PC-9 (cell line): ENCODE measurements around the gene FAM168A. TPM values are rescaled to one million over a fixed set of nuclear protein-coding genes. Genes with fewer than 3 reads are reported as not detected.

Experiments used
- BruUV-seq: library from RNA; stranded (reverse); fragments of 400-500 nt; replicated peaks from 2 replicates; lab custom pipeline; 2021; lab: Mats Ljungman, UMichigan
- CTCF ChIA-PET: fragments of 300-600 bp; sonication (Branson Sonifier 250); formaldehyde crosslinking; loops from one replicate; lab custom pipeline; 2022; ENCODE audit warnings: antibody characterized with exemption; lab: Charles Lee
- POLR2A ChIA-PET: fragments of 300-600 bp; sonication (Branson Sonifier 250); formaldehyde crosslinking; loops from one replicate; lab custom pipeline; 2022; ENCODE audit warnings: antibody characterized with exemption; ENCODE audit not compliant: unreplicated experiment; lab: Charles Lee
- DNase-seq, 2 experiments: peaks; one replicate each; pipeline versions ENCODE4 v3.0.0 to v3.0.0-alpha.2; 2015 to 2022; ENCODE audit warnings: mixed read lengths in 1 of 2
- H2AFZ ChIP-seq: fragments of 200-600 bp; sonication (generic); 2 replicates; pipeline ENCODE4 v1.8.1; 2017; ENCODE audit warnings: antibody characterized with exemption
- H3F3A ChIP-seq: fragments of 200-600 bp; sonication (generic); 2 replicates; pipeline ENCODE4 v1.8.1; 2017; ENCODE audit warnings: antibody characterized with exemption, mild to moderate bottlenecking, low read depth; ENCODE audit not compliant: insufficient read depth
- H3K27ac ChIP-seq: fragments of 200-600 bp; sonication (generic); 2 replicates; pipeline ENCODE4 v1.6.1; 2016; ENCODE audit warnings: mixed run types
- H3K27me3 ChIP-seq: fragments of 200-600 bp; sonication (generic); 2 replicates; pipeline ENCODE4 v1.6.1; 2016; ENCODE audit warnings: low read depth, mixed run types; ENCODE audit not compliant: insufficient read depth
- H3K36me3 ChIP-seq: fragments of 200-600 bp; sonication (generic); 2 replicates; pipeline ENCODE4 v1.6.1; 2016; ENCODE audit warnings: low read depth, mixed run types
- H3K4me1 ChIP-seq: fragments of 200-600 bp; sonication (generic); replicated peaks from 2 replicates; pipeline ENCODE4 v1.6.1; 2016; ENCODE audit warnings: mixed run types; ENCODE audit not compliant: insufficient read depth
- H3K4me2 ChIP-seq: fragments of 200-600 bp; sonication (generic); 2 replicates; pipeline ENCODE4 v1.6.1; 2017; ENCODE audit warnings: mixed run types
- H3K4me3 ChIP-seq: fragments of 200-600 bp; sonication (generic); 2 replicates; pipeline ENCODE4 v1.6.1; 2016; ENCODE audit warnings: mixed run types
- H3K79me2 ChIP-seq: fragments of 200-600 bp; sonication (generic); 2 replicates; pipeline ENCODE4 v1.6.1; 2017; ENCODE audit warnings: low read depth, mixed run types
- H3K9me2 ChIP-seq: fragments of 200-600 bp; sonication (generic); 2 replicates; pipeline ENCODE4 v1.8.1; 2017; ENCODE audit warnings: mild to moderate bottlenecking; ENCODE audit not compliant: insufficient read depth
- H3K9me3 ChIP-seq: fragments of 200-600 bp; sonication (generic); 2 replicates; pipeline ENCODE4 v1.8.1; 2016; ENCODE audit warnings: low read depth; ENCODE audit not compliant: insufficient read depth
- H4K20me1 ChIP-seq: fragments of 200-600 bp; sonication (generic); 2 replicates; pipeline ENCODE4 v1.8.1; 2017; ENCODE audit not compliant: insufficient read depth
- EZH2 ChIP-seq: fragments of 200-600 bp; sonication (generic); IDR thresholded peaks from 2 replicates; pipeline ENCODE4 v1.8.0; 2017; ENCODE audit warnings: antibody characterized with exemption, low read depth
- intact Hi-C: fragments of 100-400 bp; cut with micrococcal nuclease; formaldehyde crosslinking; loops from one replicate; pipeline ENCODE4 v1.10.0; 2022; ENCODE audit not compliant: unreplicated experiment
- total RNA-seq: library from RNA; stranded (reverse); gene quantifications from 2 replicates; pipeline ENCODE4 v1.2.3, GENCODE V29; 2021
- TF ChIP-seq, protein P1 (sequence below): fragments of 200-600 bp; sonication (generic); conservative IDR thresholded peaks from 2 replicates; pipeline ENCODE4 v1.6.1; 2017; ENCODE audit warnings: mixed run types, antibody characterized with exemption, mild to moderate bottlenecking, moderate library complexity

The FAM168A gene
- total RNA-seq, 1 experiment from 2014 or later, result 51.2 TPM

DNA sequence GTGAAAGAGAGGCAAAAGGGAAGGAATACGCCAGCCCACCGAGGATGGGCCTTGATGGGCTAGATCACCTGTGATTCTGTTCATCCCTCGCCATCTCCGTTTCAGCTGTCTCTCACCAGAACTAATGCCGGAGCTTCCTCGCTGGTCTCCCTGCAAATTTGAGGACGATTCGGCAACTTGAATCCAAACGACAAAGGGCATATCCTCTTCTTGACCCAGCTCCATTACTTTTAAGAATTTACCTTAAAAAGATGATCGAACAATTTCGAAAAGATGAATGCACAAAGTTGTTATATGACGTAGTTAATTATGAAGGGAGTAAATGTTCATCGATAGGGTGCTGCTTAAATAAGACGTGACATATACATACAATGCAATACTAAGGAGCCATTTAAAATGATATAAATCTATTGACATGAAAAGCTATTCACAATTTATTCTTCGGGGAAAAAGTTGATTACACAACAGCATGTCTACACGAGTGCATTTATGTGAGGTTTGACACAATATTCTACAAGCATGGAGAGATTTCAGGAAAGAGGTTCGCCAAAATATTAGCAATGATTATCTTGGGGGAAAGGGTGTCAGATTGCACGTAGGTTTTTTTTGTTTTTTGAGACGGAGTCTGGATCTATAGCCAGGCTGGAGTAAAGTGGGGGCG, 937 bp upstream of the FAM168A start:
- Histone ChIP-seq H3K9me2 (no peaks in the 10 kb centered on the region), H3K36me3 (no peaks in the 10 kb centered on the region), H3K4me3 (peak overlapping the region; percentile 86), H3K27me3 (no peaks in the 10 kb centered on the region), H3F3A (0 out of 2 replicates have a peak, but pooled peaks cover 4% of the 10 kb centered on the region), H3K9me3 (no peaks in the 10 kb centered on the region), H3K27ac (peak overlapping the region; percentile 22; the same call in 1 of the 2 replicates), H3K79me2 (peaks cover 19% of the 10 kb centered on the region), H2AFZ (peak overlapping the region; percentile 97), H4K20me1 (no peaks in the 10 kb centered on the region), H3K4me1 (peaks cover 16% of the 10 kb centered on the region), H3K4me2 (peak overlapping the region; percentile 90)
- TF ChIP-seq EZH2, result no peak
- TF ChIP-seq, protein P1, sequence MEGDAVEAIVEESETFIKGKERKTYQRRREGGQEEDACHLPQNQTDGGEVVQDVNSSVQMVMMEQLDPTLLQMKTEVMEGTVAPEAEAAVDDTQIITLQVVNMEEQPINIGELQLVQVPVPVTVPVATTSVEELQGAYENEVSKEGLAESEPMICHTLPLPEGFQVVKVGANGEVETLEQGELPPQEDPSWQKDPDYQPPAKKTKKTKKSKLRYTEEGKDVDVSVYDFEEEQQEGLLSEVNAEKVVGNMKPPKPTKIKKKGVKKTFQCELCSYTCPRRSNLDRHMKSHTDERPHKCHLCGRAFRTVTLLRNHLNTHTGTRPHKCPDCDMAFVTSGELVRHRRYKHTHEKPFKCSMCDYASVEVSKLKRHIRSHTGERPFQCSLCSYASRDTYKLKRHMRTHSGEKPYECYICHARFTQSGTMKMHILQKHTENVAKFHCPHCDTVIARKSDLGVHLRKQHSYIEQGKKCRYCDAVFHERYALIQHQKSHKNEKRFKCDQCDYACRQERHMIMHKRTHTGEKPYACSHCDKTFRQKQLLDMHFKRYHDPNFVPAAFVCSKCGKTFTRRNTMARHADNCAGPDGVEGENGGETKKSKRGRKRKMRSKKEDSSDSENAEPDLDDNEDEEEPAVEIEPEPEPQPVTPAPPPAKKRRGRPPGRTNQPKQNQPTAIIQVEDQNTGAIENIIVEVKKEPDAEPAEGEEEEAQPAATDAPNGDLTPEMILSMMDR, result no peak
- intact Hi-C loops, result loop anchor here (1.0 to 5.0 kb wide), 3 partner anchors 105 to 292 kb away; partner anchors contain the start of gene ARHGEF17
- BruUV-seq, result TSS peak; percentile 97
- ChIA-PET POLR2A (no interaction called here), CTCF (interaction anchor here (0.5 to 1.2 kb wide), 2 partner anchors 25 to 27 kb away, joined by 4 to 7 read pairs; no protein-coding TSS in a partner anchor)
- no peak for DNase-seq

DNA sequence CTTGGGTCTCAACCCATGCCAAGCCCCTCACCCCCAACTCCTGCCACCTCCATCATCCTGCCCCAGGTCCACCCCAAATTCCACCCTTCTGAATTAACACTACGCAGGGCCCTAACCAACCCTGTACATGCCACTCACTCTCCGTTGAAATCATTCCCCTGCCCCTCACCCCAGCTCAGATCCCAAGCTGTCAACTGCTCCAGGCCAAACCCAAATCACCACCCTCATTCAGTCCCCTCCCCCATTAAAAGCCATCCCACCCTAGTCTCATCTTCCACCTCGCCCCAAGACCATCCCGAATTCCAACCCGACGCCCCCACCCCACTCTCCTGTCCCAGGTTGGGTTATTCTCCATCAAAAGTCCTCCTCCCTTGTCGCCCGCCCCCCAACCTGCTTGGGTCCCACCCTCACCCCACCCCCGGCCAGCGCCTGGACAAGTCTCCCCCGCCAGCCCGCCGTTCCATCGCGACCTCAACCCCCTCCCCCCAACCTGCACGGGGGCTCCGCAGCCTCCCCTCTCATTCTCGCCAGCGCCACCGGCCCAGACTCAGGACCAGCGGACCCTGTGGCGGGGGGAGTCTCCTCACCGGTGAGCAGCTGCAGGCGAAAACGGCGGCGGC, 466 bp downstream of the FAM168A start:
- Histone ChIP-seq H3K9me3 (no peaks in the 10 kb centered on the region), H3K9me2 (no peaks in the 10 kb centered on the region), H2AFZ (peak overlapping the region; percentile 97), H3F3A (0 out of 2 replicates have a peak, but pooled peaks cover 4% of the 10 kb centered on the region), H3K27me3 (no peaks in the 10 kb centered on the region), H3K36me3 (no peaks in the 10 kb centered on the region), H3K27ac (no peak overlapping the region), H3K4me1 (peaks cover 16% of the 10 kb centered on the region), H3K4me3 (peak overlapping the region; percentile 86), H3K4me2 (peak overlapping the region; percentile 90), H3K79me2 (peaks cover 21% of the 10 kb centered on the region), H4K20me1 (no peaks in the 10 kb centered on the region)
- ChIA-PET CTCF (interaction anchor here (0.6 kb wide), 1 partner anchor 28 kb away, joined by 3 read pairs; no protein-coding TSS in a partner anchor), POLR2A (interaction anchor here (0.6 kb wide), 1 partner anchor 574 kb away, joined by 3 read pairs; the partner anchor contains the start of genes C2CD3 and PPME1)
- intact Hi-C loops, result loop anchor here (5.0 kb wide), 1 partner anchor 290 kb away; the partner anchor contains the start of gene ARHGEF17
- DNase-seq, result peak in 1 of 2 experiments; percentile 26
- no TSS peak for BruUV-seq
- TF ChIP-seq, protein P1, result no peak
- TF ChIP-seq EZH2, result no peak

DNA sequence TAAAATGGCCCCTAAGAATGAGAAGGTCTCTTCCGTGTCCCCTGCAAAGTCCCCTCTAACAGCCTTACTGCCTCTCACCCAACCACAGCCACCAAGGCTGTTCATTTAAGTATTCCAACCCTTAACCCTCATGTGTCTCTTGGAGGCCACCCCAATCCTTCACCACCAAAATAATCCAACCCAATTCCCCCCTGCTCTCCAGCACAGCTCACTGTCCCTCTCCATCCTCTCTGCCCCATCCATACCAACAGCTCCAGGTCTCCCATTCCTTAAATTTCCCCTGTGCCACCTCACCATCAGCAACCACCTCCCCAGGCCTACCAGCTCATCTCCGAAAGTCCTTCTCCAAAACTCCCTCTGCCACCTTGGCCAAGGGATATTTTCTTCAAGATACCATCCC, 1.4 kb downstream of the FAM168A start:
- Histone ChIP-seq H3K4me3 (peak overlapping the region; percentile 86; the same call in 1 of the 2 replicates), H3K36me3 (no peaks in the 10 kb centered on the region), H3K79me2 (peaks cover 22% of the 10 kb centered on the region), H3K4me1 (peaks cover 16% of the 10 kb centered on the region), H3K4me2 (peak overlapping the region; percentile 90), H2AFZ (no peak overlapping the region), H4K20me1 (no peaks in the 10 kb centered on the region), H3F3A (0 out of 2 replicates have a peak, but pooled peaks cover 4% of the 10 kb centered on the region), H3K27ac (no peak overlapping the region), H3K9me2 (no peaks in the 10 kb centered on the region), H3K9me3 (no peaks in the 10 kb centered on the region), H3K27me3 (no peaks in the 10 kb centered on the region)
- ChIA-PET CTCF (no interaction called here), POLR2A (no interaction called here)
- DNase-seq, result peak in 1 of 2 experiments; percentile 13
- intact Hi-C loops, result loop anchor here (5.0 kb wide), 1 partner anchor 289 kb away; the partner anchor contains the start of gene ARHGEF17
- BruUV-seq, result no TSS peak
- TF ChIP-seq, protein P1, result no peak
- no peak for TF ChIP-seq EZH2
